NCI-H2196 (cell line): Measurements from ENCODE around the gene GAK.
"Not testable (repeated sequence)": the region's sequence is repeated elsewhere in the genome, so short reads cannot be mapped to it uniquely, and the experiment has no call there.

Experiments used
- DNase-seq: peaks from one replicate; lab custom pipeline; 2025; ENCODE audit not compliant: unreplicated experiment; lab: John Stamatoyannopoulos, UW

The GAK gene

GRCh38 chr4:952881-953573 lies 20.9 kb upstream of the GAK start:
- no peak for DNase-seq

- no peak for DNase-seq
These were observed 19.7 kb upstream of the GAK start for GRCh38 chr4:951594-952468.

- DNase-seq: no peak
These were observed 19.1 kb upstream of the GAK start for GRCh38 chr4:951186-951585.

DNA sequence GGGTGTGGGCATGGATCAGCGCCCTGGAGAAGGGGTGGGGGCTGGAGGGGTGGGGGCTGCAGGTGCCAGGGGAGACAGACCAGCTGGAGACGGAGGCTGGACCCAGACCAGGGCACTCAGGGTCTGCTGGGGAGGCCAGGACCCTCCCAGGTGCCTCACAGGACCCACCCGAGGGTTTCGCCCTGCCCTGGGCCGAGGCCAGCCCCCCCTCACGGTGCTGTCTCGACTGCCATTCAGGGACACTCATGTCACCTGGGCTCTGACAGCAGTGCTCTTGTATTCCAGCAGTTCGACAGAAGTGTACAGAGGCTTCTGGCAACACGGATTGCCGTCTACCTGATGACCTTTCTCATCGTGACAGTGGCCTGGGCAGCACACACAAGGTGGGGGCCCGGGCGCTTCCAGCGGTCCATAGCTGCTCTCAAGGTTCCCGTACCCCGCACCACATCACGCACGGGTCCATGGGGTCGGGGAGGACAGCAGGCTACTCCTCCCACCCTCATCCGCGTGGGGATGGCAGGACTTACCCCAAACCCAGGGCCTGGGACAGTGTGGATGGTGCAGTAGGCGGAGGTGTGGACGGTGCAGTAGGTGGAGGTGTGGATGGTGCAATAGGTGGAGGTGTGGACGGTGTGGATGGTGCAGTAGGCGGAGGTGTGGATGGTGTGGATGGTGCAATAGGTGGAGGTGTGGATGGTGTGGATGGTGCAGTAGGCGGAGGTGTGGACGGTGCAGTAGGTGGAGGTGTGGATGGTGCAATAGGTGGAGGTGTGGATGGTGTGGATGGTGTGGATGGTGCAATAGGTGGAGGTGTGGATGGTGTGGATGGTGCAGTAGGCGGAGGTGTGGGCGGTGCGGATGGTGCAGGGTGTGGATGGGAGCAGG lies 18.3 kb upstream of the GAK start:
- DNase-seq: no peak

DNA sequence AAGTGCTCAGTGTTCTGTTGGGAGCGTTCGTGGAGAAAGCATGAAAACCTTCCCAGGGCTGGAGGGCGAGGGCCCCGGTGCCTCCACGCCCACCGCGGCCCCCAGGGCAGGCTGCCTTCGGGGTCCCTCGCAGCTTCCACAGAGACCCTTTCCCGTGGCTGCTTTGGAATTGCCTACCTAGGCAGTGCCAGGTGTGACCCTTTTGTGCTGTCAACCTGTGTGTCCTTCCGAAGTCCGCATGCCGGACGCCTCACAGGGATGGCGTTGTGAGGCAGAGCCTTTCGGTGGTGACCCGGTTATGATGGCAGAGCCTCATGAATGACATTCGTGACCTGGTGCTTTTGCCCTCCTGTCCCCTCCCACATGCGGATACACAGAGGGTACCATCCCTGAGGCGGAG lies 17.5 kb upstream of the GAK start:
- no peak for DNase-seq

- DNase-seq: no peak
These were observed 16.8 kb upstream of the GAK start for GRCh38 chr4:948936-949300.

DNA sequence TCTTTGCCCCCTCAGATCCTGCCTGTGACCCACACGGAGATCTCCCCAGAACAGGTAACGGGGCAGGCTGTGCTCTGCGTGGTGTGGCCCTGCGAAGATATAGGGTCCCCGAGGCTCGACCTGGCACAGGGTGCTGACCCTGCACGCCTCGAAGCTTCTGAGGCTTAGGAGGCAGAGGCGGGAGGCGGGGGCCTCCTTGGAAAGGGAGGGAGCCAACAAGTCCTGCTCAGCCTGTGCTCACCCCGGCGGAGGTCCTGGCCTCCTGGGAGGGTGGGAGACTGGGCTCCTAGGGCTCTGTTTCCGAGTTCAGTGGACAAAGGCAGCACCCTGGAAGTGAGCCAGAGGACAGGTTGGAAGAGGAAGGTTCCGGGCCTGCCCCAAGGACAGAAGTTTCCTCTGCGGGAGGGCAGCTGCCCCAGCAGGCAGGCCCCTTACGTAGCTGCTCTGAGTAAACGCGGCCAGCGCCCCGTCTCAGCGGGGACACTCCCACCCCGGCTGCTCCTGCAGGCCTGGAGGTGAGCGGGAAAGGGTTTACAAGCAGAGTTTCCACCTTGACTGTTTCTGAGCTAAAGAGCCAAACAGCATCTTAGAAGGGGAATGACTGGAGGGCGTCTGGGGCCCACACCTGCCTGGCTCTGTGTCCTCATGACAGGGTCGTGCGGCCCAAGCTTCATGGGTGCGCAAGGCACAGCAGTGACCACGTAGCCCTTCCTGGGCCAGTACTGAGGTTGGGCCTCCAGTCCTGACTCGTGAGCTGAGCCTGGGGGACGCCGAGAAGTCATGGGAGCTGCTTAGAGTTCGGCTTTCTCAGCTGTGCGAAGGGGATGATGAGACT lies 16.2 kb upstream of the GAK start:
- no peak for DNase-seq

GRCh38 chr4:947491-947971 lies 15.4 kb upstream of the GAK start:
- no peak for DNase-seq

DNA sequence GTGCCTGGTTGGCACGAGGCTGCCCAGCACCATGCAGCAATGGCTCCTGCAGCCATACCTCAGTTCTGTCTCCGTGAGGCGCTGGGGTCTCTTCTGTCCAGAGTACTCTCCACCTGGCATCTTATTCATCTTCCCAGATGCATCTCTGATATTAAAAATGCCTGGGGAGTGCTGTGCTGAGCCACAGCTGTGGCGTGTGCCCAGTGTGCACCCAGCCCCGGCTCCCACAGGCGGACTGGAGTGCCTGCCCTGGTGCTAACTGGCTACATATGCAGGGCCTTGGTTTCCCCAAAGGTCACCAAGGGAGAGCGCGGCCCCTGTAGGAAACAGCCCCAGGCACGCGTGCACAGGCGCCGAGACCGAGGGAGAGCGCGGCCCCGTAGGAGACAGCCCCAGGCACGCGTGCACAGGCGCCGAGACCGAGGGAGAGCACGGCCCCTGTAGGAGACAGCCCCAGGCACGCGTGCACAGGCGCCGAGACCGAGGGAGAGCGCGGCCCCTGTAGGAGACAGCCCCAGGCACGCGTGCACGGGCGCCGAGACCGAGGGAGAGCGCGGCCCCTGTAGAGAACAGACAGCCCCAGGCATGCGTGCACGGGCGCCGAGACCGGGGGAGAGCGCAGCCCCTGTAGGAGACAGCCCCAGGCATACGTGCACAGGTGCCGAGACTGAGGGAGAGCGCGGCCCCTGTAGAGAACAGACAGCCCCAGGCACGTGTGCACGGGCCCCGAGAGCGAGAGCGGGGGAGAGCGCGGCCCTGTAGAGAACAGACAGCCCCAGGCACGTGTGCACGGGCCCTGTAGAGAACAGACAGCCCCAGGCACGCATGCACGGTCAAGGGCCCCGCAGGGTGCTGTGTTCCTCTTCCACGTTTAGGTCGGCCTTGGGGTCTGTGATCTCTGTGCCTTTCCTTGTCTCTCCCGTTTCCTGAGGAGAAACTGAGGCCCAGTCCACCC lies 14.7 kb upstream of the GAK start:
- no peak for DNase-seq

DNA sequence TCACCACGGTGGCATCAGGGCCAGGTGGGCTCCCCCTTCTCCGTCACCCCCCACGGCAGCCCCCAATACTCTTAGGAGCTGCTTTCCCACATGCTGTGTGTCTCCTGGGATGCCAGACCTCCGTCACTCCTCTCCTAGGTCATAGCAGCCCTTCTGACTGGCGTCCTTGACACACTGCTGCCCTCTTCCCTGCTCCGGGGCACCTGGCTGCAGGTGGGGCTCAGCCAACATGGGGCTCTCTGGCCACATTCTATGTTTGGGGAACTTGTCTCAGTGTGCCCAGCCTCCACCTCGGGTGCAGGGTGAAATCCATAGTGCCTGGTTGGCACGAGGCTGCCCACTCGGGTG lies 14.0 kb upstream of the GAK start:
- no peak for DNase-seq

GRCh38 chr4:945274-946102 lies 13.4 kb upstream of the GAK start:
- no peak for DNase-seq

- DNase-seq: not testable (repeated sequence)
These were observed 7.4 kb upstream of the GAK start for GRCh38 chr4:939508-939907.

DNA sequence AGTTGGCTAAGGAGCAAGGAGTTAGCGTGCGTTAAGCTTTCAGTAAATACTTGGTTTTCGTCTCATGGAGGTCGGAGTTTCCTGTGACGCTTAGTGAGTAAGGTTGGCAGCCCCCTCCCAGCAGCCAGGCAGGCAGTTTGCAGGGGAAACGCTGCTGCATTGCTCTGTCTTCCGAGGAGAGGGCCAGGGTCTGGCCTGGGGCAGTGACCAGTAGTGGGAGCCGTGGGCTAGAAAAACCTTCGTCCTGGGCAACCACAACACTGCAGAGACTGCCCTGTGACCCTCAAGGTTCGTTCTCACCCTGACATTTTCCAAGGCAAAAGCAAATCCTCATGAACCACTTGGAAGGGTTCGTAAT lies 576 bp upstream of the GAK start:
- DNase-seq: peak; percentile 19

DNA sequence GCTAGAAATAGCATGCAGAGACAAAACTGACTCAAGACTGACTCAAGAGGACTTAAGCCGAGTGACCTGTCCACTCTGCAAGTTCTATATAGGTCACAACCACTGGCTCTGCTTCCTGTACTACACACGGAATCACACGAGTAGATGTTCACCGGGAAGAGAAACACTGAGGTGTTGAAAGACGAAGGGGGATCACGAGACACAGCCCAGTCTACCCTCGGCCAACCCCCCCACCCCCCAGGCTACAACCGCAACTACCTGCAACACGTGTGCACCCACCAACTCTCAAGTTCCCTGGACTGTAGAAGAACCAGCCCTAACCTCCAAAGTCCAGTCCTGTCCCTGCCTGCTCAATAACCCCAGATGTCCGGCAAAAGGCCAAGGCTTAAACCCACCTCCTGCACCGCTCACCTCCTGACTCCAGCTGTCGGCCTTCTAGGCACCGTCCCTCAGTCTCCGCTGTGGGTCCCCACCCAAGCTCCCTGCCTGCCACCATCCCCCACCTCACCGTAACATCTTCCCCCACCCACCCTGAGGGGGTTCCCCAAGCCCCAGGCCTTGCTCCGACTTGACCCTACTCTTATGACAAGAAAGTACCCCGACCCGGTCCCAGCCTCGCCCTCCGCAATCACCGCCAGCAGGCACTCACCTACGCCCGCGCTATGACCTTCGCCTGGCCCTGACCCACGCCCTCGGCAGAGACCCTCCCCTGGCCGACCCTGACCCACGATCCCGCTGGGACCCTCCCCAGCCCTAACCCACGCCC lies 739 bp downstream of the GAK start:
- no peak for DNase-seq

- DNase-seq: no peak
These were observed 1.3 kb downstream of the GAK start for GRCh38 chr4:930827-931193.

DNA sequence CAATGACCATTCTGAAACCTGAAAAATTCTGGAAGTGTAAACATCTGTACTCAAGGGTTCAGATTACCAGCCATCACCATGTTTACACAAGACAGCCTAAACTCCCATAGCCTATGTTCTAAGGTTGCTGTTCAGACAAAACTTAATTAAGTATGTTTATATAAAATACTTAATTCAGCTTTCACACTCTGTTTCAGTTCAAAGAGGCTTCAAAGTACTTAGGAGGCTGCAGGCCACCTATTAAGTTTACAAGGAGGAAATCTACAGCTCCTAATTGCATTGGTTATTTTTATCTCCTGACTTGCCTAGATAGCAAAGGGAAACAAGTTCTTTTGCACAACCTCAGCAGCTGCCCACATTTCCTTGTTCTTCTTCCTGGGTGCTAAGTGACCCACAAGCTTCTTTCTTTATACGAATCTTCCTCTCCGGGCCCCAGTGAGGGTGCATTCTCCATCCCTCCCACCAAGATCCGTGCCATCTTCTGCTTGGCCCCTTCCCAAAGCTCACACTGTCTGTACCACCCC lies 2.0 kb downstream of the GAK start:
- no peak for DNase-seq

DNA sequence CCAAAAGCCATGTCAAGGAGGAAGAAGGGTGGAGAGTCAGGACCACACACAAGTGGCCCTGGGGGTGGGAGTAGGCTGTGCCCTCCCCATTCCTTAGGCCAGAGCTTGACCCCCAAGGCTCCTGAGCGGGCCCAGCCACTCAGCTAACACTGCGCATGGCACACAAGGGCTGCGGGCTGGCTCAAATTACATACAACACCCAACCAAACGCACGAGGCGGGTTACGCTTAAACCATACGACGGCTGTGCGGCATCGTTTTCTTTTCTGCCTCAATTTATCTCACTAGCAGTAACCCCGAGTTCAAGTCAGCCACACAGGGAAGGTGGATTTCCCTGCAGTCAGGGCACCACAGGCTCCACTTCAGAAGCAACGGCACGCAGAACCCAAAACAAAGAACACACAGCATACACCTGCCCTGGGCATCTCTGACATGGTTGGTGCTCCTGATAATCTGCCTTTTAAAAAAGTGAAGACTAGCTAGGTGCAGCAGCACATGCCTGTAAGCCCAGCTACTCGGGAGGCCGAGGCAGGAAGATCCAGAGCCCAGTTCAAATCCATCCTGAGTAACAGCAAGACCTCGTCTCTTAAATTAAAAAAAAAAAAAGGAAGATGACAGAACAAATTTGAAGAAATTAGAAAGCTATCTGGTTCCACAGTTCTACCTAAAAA lies 2.9 kb downstream of the GAK start:
- DNase-seq: no peak
